Skeletal muscle tissue (tissue), 4 donors: ENCODE measurements around the gene STK33. TPM values are rescaled to one million over a fixed set of nuclear protein-coding genes. Genes with fewer than 3 reads are reported as not detected.

ENCODE experiments used
- H3K27ac ChIP-seq: one replicate; pipeline ENCODE4 v1.7.0; 2013; ENCODE audit warnings: mild to moderate bottlenecking, low read depth, low read length, inconsistent platforms
- H3K27me3 ChIP-seq, 3 donors: one replicate each; pipeline ENCODE4 v1.7.0; 2013; ENCODE audit warnings: low read length in 3 of 3; ENCODE audit not compliant: control insufficient read depth in 3 of 3, insufficient read depth in 3 of 3
- H3K36me3 ChIP-seq, 3 donors: one replicate each; pipeline ENCODE4 v1.7.0; 2013; ENCODE audit warnings: low read length in 3 of 3; ENCODE audit not compliant: control insufficient read depth in 3 of 3, insufficient read depth in 3 of 3
- H3K4me1 ChIP-seq, 3 donors: one replicate each; pipeline ENCODE4 v1.7.0; 2013; ENCODE audit warnings: low read length in 3 of 3, mild to moderate bottlenecking in 3 of 3; ENCODE audit not compliant: control insufficient read depth in 3 of 3, insufficient read depth in 3 of 3
- H3K4me3 ChIP-seq, 3 donors: one replicate each; pipeline ENCODE4 v1.7.0; 2013; ENCODE audit warnings: low read length in 3 of 3
- H3K9ac ChIP-seq, 3 donors: one replicate each; pipeline ENCODE4 v1.7.0; 2013; ENCODE audit warnings: low read length in 3 of 3, mild to moderate bottlenecking in 3 of 3, moderate library complexity in 2 of 3, low read depth in 1 of 3
- H3K9me3 ChIP-seq, 3 donors: one replicate each; pipeline ENCODE4 v1.7.0; 2013; ENCODE audit warnings: low read length in 3 of 3; ENCODE audit not compliant: control insufficient read depth in 3 of 3
- total RNA-seq: library from RNA; depleted of rRNA; stranded (reverse); fragments of >200 nt; gene quantifications from one replicate; pipeline ENCODE4 v1.2.3, GENCODE V29; 2014
- donor health status: Osteomylitis.

Gene STK33
- total RNA-seq, 1 donor from 2014 or later: 3.1 TPM

- Histone ChIP-seq H3K4me3 (no peak overlapping the region), H3K9ac (peak overlapping the region in 1 of 3 donors; percentile 16), H3K4me1 (peaks cover 5 to 17% (median 7%) of the 10 kb centered on the region in 3 donors), H3K9me3 (no peaks in the 10 kb centered on the region), H3K27ac (no peak overlapping the region), H3K27me3 (peaks cover 6 to 36% (median 11%) of the 10 kb centered on the region in 3 donors), H3K36me3 (no peaks in the 10 kb centered on the region)
These were observed 239.2 kb downstream of the STK33 start for GRCh38 chr11:8354622-8355415.

GRCh38 chr11:8352876-8353505 is 241.0 kb downstream of the STK33 start:
- H3K9me3 ChIP-seq: no peaks in the 10 kb centered on the region
- H3K4me3 ChIP-seq: no peak overlapping the region
- peaks cover 6 to 36% (median 11%) of the 10 kb centered on the region in 3 donors for H3K27me3 ChIP-seq
- no peak overlapping the region for H3K27ac ChIP-seq
- peaks cover 5 to 17% (median 7%) of the 10 kb centered on the region in 3 donors for H3K4me1 ChIP-seq
- no peaks in the 10 kb centered on the region for H3K36me3 ChIP-seq
- H3K9ac ChIP-seq: no peak overlapping the region

- no peaks in the 10 kb centered on the region for H3K9me3 ChIP-seq
- H3K9ac ChIP-seq: no peak overlapping the region
- H3K4me1 ChIP-seq: peaks cover 5 to 14% (median 6%) of the 10 kb centered on the region in 3 donors
- H3K36me3 ChIP-seq: no peaks in the 10 kb centered on the region
- no peak overlapping the region for H3K27ac ChIP-seq
- H3K27me3 ChIP-seq: peaks cover 9 to 33% (median 11%) of the 10 kb centered on the region in 3 donors
- no peak overlapping the region for H3K4me3 ChIP-seq
These were observed 241.7 kb downstream of the STK33 start for GRCh38 chr11:8352103-8352875.

GRCh38 chr11:8351223-8351622 is 242.8 kb downstream of the STK33 start:
- peaks cover 9 to 29% (median 11%) of the 10 kb centered on the region in 3 donors for H3K27me3 ChIP-seq
- H3K27ac ChIP-seq: no peak overlapping the region
- no peak overlapping the region for H3K9ac ChIP-seq
- no peak overlapping the region for H3K4me3 ChIP-seq
- no peaks in the 10 kb centered on the region for H3K36me3 ChIP-seq
- no peaks in the 10 kb centered on the region for H3K9me3 ChIP-seq
- H3K4me1 ChIP-seq: peaks cover 0 to 7% (median 0%) of the 10 kb centered on the region in 3 donors

DNA sequence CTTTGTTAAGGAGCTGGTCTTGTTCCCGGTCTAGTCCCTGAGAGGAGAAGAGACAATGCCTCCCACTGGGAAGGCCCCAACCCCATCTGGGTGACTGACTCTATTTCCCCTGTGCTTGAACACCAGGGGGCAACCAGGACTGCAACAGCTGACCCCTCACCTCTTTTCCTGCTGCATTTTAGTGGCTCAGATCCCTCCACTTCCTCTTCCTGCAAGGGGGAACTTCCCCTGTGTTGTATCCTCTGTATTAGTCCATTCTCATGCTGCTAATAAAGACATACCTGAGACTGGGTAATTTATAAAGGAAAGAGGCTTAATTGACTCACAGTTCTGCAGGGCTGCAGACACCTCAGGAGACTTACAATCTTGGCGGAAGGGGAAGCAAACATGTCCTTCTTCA is 246.1 kb downstream of the STK33 start:
- Histone ChIP-seq H3K4me3 (no peak overlapping the region), H3K36me3 (no peaks in the 10 kb centered on the region), H3K27ac (no peak overlapping the region), H3K4me1 (no peaks in the 10 kb centered on the region), H3K9me3 (no peaks in the 10 kb centered on the region), H3K9ac (no peak overlapping the region), H3K27me3 (peaks cover 3 to 15% (median 6%) of the 10 kb centered on the region in 3 donors)

DNA sequence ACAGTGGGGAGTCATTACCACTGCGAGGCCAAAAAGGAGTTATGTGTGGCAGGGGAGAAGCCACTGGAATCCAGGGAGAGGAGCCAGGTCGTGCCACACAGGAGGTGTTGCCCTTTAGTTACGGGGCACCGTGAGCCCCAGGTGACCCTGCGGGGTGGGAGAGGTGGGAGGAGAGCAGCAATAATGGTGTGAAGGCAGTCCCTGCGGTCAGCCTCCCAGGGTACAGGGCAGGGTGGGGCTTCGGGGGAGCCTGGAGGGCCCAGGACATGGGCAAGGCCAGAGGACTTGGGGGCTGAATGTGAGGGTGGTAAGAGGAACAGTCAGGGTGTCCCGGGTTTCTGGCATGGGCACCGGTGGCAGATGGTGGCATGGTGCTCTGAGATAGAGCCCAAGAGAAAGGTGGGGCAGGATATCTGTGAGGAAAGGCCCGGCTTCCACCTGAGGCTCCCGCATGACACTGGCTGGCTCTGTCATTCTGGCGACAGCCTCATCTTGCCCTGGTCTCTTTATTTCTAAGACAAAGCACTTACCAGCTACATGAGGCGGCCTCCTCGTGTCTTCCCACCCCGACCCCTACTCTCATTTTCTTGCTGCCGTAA is 247.8 kb downstream of the STK33 start:
- no peak overlapping the region for H3K9ac ChIP-seq
- no peaks in the 10 kb centered on the region for H3K4me1 ChIP-seq
- peaks cover 2 to 9% (median 3%) of the 10 kb centered on the region in 3 donors for H3K27me3 ChIP-seq
- no peak overlapping the region for H3K27ac ChIP-seq
- H3K9me3 ChIP-seq: no peaks in the 10 kb centered on the region
- no peaks in the 10 kb centered on the region for H3K36me3 ChIP-seq
- H3K4me3 ChIP-seq: no peak overlapping the region

- Histone ChIP-seq H3K27me3 (peaks cover 2 to 9% (median 3%) of the 10 kb centered on the region in 3 donors), H3K27ac (no peak overlapping the region), H3K9me3 (no peaks in the 10 kb centered on the region), H3K4me3 (no peak overlapping the region), H3K36me3 (no peaks in the 10 kb centered on the region), H3K9ac (no peak overlapping the region), H3K4me1 (no peaks in the 10 kb centered on the region)
These were observed 248.8 kb downstream of the STK33 start for GRCh38 chr11:8345179-8345578.

DNA sequence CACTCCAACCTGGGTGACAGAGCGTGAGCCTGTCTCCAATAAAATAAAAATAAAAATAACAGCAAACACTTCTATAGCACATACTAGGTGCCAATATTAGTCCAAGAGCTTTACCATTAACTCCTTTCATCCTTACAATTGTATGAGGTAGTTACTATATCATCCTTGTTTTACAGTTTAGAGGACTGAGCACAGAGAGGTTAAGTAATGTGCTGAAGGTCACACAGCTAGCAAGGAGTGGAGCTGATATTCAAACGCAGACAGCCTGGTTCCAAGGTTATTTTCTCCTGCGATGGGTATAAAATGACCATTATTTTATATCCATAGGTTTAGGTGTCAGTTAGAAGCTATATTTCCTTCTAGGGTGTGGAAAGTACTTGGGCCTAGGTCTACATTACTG is 249.7 kb downstream of the STK33 start:
- no peak overlapping the region for H3K4me3 ChIP-seq
- no peaks in the 10 kb centered on the region for H3K4me1 ChIP-seq
- H3K9ac ChIP-seq: no peak overlapping the region
- H3K36me3 ChIP-seq: no peaks in the 10 kb centered on the region
- H3K27ac ChIP-seq: no peak overlapping the region
- H3K27me3 ChIP-seq: peaks cover 2 to 12% (median 3%) of the 10 kb centered on the region in 3 donors
- no peaks in the 10 kb centered on the region for H3K9me3 ChIP-seq

GRCh38 chr11:8342821-8343681 is 251.0 kb downstream of the STK33 start:
- Histone ChIP-seq H3K36me3 (no peaks in the 10 kb centered on the region), H3K27ac (no peak overlapping the region), H3K9ac (no peak overlapping the region), H3K9me3 (no peaks in the 10 kb centered on the region), H3K27me3 (peaks cover 2 to 12% (median 9%) of the 10 kb centered on the region in 3 donors), H3K4me3 (no peak overlapping the region), H3K4me1 (no peaks in the 10 kb centered on the region)
